ENCODE measurements around the gene ATP2B1. TPM values are rescaled to one million over a fixed set of nuclear protein-coding genes. Genes with fewer than 3 reads are reported as not detected.

The ATP2B1 gene
- total RNA-seq, 1 donor from 2014 or later: 19.5 TPM

GRCh38 chr12:89694542-89694941 lies 14.1 kb downstream of the ATP2B1 start:
- intact Hi-C loops (cut with micrococcal nuclease): no loop called here

GRCh38 chr12:89693639-89694202 lies 14.9 kb downstream of the ATP2B1 start:
- intact Hi-C loops (cut with micrococcal nuclease): no loop called here

- intact Hi-C loops (cut with micrococcal nuclease): no loop called here
These were observed 16.2 kb downstream of the ATP2B1 start for GRCh38 chr12:89692439-89692838.

DNA sequence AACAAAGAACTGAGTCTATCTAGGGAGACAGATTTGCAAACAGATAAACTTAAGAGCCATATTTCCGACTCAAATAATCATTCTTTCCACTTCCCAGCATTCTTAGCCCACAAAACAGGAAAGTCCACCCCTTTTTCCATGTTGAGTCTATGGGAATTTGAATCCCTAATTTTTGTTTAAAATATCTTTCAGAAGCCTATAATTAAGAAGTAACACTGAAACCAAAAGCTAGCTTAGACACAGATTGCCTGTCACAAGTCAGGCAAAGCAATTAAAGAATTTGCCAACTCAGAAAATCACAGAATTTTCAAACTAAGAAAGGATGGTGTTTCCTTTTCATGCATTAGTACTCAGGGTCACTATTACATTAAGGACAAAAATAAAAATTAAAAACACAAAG lies 17.0 kb downstream of the ATP2B1 start:
- intact Hi-C loops (cut with micrococcal nuclease): no loop called here

- intact Hi-C loops (cut with micrococcal nuclease): no loop called here
These were observed 17.7 kb downstream of the ATP2B1 start for GRCh38 chr12:89690925-89691324.

DNA sequence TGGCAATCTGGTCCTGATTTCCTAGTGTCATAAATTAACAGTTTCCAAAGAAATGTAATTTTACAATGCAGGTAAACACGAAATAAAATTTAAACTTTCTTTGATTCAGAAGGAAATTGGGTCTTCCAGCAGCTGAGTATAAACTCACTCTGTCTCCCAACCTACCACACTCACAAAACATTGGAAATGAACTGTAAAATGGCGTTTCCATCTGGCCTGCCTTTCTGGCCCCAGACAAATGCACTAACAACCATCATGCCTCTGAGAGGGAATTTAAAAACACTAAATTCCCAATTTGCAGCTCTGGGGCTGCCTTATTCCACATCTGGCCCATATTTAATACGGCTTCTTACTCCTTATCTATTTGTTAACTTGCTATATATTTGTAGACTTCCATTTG lies 19.3 kb downstream of the ATP2B1 start:
- intact Hi-C loops (cut with micrococcal nuclease): no loop called here

DNA sequence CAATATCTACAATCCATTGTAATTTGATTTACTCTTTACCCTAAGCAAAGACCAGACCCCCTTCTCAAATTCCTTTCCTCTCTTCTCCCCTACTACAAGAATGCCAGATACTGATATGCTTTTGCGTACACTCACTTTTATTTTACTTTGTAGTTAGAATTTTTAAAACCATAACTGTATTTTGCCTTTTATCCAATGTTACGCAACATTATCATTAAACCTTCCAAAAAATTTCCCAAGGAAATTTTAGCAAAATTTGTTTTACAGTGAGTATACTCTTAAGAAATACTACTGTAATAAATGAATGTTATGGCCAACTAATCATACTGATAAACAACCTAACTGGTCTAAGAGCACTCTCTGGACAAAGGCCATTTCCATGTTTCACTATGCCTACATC lies 22.3 kb downstream of the ATP2B1 start:
- intact Hi-C loops (cut with micrococcal nuclease): no loop called here

- intact Hi-C loops (cut with micrococcal nuclease): no loop called here
These were observed 23.2 kb downstream of the ATP2B1 start for GRCh38 chr12:89685363-89685972.

- intact Hi-C loops (cut with micrococcal nuclease): no loop called here
These were observed 24.5 kb downstream of the ATP2B1 start for GRCh38 chr12:89684136-89684535.

GRCh38 chr12:89682284-89682683 lies 26.4 kb downstream of the ATP2B1 start:
- intact Hi-C loops (cut with micrococcal nuclease): no loop called here

DNA sequence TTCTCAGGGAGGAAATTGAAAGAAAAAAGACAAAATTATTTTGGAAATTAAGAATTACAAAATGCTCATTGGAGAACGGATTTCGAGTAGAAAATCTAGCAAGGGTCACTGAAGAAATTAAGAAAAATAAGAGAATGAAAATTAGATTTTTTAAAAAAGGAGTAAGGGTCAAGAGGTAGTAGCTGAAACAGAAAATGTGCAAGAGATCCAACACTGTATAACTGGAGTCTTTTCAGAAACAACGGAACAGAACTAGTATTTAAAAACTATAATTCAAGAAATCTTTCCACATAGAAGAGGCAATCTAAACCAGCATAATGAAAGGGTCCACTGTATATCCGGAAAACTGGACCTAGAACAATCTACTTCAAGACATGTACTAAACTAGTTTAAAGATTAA lies 28.2 kb downstream of the ATP2B1 start:
- intact Hi-C loops (cut with micrococcal nuclease): no loop called here

DNA sequence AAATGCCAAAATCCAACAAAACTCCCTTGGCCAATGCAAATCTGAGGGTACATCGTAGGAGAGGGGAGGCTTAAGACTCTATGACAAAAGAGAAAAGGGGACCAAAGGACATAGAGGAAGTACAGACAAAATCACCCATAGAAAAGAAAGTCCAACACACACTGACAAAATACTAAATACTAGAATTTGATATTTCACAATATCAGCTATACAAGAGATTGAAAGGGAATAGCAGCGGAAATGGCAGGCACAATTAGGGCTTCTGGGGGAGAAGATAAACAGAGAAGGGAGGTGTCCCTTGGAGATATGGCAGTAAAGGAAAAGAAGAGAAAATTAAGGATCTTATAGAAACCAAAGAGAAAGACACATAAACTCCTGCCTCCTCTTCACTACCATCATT lies 29.0 kb downstream of the ATP2B1 start:
- intact Hi-C loops (cut with micrococcal nuclease): no loop called here

GRCh38 chr12:89678225-89678624 lies 30.4 kb downstream of the ATP2B1 start:
- intact Hi-C loops (cut with micrococcal nuclease): no loop called here

DNA sequence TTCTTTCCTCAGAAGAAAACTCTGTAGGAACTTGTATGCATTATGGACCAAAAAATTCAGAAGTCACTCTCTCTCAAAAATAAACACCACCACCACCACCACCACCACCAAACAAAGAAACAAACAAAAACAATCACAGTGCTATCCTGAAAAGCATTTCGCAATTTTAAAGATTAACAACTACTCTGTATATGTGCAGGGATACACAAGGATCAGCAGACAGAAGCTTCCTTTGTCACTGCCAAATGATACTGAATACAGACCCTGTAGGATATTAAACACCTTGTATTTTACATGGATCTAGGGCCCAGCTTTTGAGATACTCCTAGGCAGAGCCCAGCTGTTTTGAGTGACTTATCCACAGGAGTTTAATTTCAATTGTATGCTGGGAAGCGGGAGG lies 31.7 kb downstream of the ATP2B1 start:
- intact Hi-C loops (cut with micrococcal nuclease): no loop called here

GRCh38 chr12:89674326-89674942 lies 34.2 kb downstream of the ATP2B1 start:
- intact Hi-C loops (cut with micrococcal nuclease): no loop called here

DNA sequence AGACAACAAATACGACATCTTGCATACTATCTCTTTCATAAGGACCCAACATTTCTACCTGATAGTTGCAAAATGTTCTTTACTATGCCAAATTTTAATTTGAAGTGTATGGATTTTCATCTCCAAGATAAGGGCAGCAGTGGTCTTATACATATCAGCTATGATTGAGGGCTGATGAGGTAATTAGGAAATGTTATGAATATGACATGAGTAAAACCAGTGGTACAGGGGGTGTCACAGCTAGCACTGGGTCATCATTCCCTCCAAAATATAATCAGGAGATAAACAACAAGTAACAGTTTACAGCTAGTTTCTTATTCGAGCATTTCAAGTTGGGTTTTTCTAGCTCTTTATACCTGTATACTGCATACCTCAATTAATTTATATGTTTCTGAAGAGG lies 35.0 kb downstream of the ATP2B1 start:
- intact Hi-C loops (cut with micrococcal nuclease): no loop called here

DNA sequence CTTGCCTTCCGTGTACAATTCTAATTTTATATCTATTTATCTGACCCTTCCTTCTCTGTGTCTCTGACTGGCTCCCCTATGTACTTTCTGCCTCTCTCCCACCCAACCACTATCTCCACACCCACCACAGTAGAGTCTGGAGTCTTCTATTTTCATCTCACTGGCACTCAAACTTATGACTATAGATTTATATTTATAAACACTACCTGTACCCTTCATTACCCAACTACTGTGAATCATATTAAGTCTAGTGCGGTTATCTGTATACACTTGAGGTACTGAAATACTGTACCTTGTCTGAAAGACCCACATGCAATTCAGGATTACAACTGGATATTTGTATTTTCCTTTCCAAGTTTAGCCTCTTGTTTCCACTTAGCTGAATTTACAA lies 36.1 kb downstream of the ATP2B1 start:
- intact Hi-C loops (cut with micrococcal nuclease): no loop called here

GRCh38 chr12:89671469-89671868 lies 37.2 kb downstream of the ATP2B1 start:
- intact Hi-C loops (cut with micrococcal nuclease): no loop called here

- intact Hi-C loops (cut with micrococcal nuclease): no loop called here
These were observed 39.4 kb downstream of the ATP2B1 start for GRCh38 chr12:89669197-89669596.

- intact Hi-C loops (cut with micrococcal nuclease): no loop called here
These were observed 43.1 kb downstream of the ATP2B1 start for GRCh38 chr12:89665556-89665955.

GRCh38 chr12:89664441-89664840 lies 44.2 kb downstream of the ATP2B1 start:
- intact Hi-C loops (cut with micrococcal nuclease): no loop called here

DNA sequence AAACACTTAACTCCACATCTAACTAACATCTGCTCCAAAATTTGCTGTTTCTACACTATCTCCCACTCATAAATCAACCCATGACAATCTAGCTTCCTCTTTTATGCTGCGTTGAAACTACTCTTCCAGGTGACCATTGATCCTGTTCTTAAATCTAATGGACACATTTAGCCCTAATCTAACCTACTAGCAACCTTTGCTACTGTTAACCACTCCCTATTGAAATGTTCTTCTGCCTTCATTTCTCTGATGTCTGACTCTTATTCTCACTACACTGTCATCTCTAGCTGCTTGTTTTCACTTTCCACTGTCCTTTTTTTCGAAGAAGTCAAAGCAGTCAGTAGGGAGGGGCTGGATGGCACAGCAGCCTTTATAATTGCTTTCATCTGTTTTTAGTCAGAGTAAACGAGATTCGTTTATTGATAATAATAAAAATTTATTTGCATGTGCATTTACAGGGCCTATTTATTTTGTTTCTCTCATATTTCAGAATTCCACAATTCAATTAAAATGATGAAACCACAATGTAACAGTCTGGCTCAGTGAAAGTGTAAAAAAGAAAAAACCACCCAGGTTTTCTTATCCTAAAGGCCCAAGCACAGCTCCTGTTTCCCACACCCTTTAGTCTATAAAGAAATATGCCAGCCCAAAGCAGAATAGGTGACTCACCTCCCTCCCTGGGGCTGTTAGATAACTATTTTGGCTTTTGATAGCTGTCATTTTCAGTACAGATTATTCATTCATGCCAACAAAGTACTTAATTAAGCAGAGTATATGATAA lies 44.9 kb downstream of the ATP2B1 start:
- intact Hi-C loops (cut with micrococcal nuclease): no loop called here
